Cardiac muscle cell (in vitro differentiated cells and primary cell): ENCODE measurements around the gene ATP11A. TPM values are rescaled to one million over a fixed set of nuclear protein-coding genes. Genes with fewer than 3 reads are reported as not detected.

ENCODE experiments used
- DNase-seq, 2 donors: peaks; one replicate each; pipeline versions ENCODE4 v3.0.0 to v3.0.0-alpha.2; 2010 to 2017; ENCODE audit warnings: low read depth in 1 of 2, low spot score in 1 of 2
- H3K27ac ChIP-seq: fragments of 200-600 bp; sonication (generic); 2 replicates; pipeline ENCODE4 v1.5.1; 2016
- H3K27me3 ChIP-seq: fragments of 200-600 bp; sonication (generic); 2 replicates; pipeline ENCODE4 v1.6.0; 2016; ENCODE audit warnings: control low read depth
- H3K36me3 ChIP-seq: fragments of 200-600 bp; sonication (generic); 2 replicates; pipeline ENCODE4 v1.5.1; 2016; ENCODE audit warnings: control low read depth
- H3K4me1 ChIP-seq: fragments of 200-600 bp; sonication (generic); 2 replicates; pipeline ENCODE4 v1.8.1; 2017; ENCODE audit warnings: low read depth, mild to moderate bottlenecking, mixed run types
- H3K4me3 ChIP-seq: fragments of 200-600 bp; sonication (generic); 2 replicates; pipeline ENCODE4 v1.5.1; 2016; ENCODE audit warnings: mild to moderate bottlenecking
- H3K9me3 ChIP-seq: fragments of 200-600 bp; sonication (generic); 2 replicates; pipeline ENCODE4 v1.5.1; 2017; ENCODE audit warnings: low read depth, mild to moderate bottlenecking, control low read depth
- polyA plus RNA-seq: library from polyadenylated mRNA; unstranded; fragments of >200 nt; fragmentation: Nextera tagmentation; extraction: Ambion mirVana; gene quantifications from 2 replicates; pipeline ENCODE4 v1.2.1, GENCODE V29; 2016
- total RNA-seq: library from RNA; depleted of rRNA; stranded (reverse); fragments of >200 nt; gene quantifications from 2 replicates; pipeline ENCODE4 v1.2.3, GENCODE V29; 2016
- TF ChIP-seq, protein P1 (sequence below): IDR thresholded peaks from 2 replicates; pipeline ENCODE4 v1.5.1; 2012; ENCODE audit warnings: low read depth, mild to moderate bottlenecking, low read length

ATP11A gene
- total and polyA plus RNA-seq, 2 experiments from 2014 or later = 38.0 to 42.9 TPM

DNA sequence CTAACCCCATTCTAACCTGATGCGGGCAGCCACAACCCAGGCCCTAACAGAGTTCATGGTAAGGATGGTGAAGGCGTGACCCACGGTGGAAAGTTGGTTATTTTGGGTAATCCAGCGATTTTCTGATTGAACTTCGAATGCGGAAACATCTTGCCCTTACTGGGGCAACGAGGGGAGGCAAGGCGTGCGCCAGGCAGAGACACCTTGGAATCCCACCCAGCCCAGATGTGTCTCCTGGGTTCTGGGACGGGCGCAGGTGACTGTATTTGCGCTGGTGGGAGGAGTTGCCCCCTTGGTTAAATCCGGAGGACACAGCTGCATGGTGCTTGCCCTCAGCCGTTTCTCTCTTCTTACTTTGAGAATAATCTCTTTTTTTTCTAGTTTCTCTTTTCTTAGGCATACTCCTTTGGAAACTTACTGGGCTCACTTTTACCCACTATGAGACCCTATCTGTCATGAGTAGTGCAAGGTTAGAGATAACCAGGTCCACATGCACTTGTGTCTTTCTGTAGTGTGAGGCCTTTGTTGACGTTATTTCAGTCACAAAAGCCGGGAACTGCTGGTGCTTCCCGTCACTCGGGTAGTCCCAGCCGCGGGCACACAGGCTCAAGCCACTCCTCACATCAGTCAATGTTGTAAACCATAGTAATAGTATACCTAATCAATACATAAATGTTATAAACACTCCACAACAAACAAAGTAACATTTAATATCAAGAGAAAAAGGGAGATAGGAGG is 81.5 kb downstream of the ATP11A start:
- peak overlapping the region; percentile 93 for H3K27ac ChIP-seq
- DNase-seq = peak in 1 of 2 donors; percentile 27
- TF ChIP-seq, protein P1, sequence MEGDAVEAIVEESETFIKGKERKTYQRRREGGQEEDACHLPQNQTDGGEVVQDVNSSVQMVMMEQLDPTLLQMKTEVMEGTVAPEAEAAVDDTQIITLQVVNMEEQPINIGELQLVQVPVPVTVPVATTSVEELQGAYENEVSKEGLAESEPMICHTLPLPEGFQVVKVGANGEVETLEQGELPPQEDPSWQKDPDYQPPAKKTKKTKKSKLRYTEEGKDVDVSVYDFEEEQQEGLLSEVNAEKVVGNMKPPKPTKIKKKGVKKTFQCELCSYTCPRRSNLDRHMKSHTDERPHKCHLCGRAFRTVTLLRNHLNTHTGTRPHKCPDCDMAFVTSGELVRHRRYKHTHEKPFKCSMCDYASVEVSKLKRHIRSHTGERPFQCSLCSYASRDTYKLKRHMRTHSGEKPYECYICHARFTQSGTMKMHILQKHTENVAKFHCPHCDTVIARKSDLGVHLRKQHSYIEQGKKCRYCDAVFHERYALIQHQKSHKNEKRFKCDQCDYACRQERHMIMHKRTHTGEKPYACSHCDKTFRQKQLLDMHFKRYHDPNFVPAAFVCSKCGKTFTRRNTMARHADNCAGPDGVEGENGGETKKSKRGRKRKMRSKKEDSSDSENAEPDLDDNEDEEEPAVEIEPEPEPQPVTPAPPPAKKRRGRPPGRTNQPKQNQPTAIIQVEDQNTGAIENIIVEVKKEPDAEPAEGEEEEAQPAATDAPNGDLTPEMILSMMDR = no peak
- H3K4me3 ChIP-seq = no peak overlapping the region
- no peaks in the 10 kb centered on the region for H3K36me3 ChIP-seq
- peaks cover 49% of the 10 kb centered on the region for H3K4me1 ChIP-seq
- no peaks in the 10 kb centered on the region for H3K27me3 ChIP-seq
- no peaks in the 10 kb centered on the region for H3K9me3 ChIP-seq

DNA sequence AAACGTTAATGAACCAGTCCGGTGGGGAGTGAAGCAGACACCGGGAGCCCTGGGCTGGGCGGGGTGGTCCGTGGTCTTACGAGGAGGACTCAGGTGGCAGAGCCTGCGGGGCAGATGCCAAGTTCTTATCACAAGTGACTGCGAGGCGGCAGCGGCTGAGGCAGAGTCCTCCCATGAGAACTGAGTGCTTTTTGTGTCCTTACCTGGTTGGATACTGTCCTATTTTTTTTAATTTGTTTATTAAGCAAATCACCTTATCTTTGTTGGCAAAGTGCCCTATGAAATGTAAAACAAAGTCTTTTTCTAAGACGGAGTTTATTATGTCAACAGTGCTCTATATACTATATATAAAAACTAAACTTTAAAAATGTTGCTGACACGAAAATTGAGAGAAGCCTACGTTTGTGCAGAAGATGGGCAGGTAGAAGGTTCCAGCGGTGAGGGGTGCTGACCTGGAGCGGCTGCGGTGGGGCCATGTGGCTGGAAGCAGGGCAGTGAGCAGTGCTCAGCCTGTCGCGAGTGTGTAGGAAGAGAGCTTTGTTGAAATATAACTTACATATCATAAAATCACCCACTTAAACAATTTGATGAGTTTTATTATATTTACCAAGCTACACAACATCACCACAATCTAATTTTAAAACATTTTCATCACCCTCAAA is 82.2 kb downstream of the ATP11A start:
- TF ChIP-seq, protein P1 = no peak
- DNase-seq = no peak
- H3K9me3 ChIP-seq = no peaks in the 10 kb centered on the region
- peaks cover 53% of the 10 kb centered on the region for H3K4me1 ChIP-seq
- no peak overlapping the region for H3K4me3 ChIP-seq
- H3K27ac ChIP-seq = peak overlapping the region; percentile 93
- no peaks in the 10 kb centered on the region for H3K27me3 ChIP-seq
- no peaks in the 10 kb centered on the region for H3K36me3 ChIP-seq

DNA sequence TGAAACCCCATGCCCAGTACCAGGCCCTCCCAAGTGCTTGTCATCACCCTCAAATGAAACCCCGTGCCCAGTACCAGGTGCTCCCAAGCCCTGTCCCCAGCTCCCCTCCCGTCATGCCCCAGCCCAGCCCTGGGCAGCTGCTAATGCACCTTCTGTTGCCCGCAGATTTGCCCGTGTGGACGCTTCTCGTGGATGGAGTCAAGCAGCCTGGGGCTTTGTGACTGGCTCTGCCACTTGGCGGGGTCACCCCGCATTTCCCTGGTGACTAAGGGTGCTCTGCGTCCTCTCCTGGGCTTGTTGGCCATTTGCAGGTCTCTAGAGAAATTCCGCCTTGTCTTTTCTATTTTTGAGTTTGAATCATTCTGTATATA is 82.7 kb downstream of the ATP11A start:
- TF ChIP-seq, protein P1 = no peak
- Histone ChIP-seq H3K36me3 (no peaks in the 10 kb centered on the region), H3K9me3 (no peaks in the 10 kb centered on the region), H3K27me3 (no peaks in the 10 kb centered on the region), H3K4me3 (no peak overlapping the region), H3K4me1 (peaks cover 53% of the 10 kb centered on the region), H3K27ac (peak overlapping the region; percentile 93)
- no peak for DNase-seq

DNA sequence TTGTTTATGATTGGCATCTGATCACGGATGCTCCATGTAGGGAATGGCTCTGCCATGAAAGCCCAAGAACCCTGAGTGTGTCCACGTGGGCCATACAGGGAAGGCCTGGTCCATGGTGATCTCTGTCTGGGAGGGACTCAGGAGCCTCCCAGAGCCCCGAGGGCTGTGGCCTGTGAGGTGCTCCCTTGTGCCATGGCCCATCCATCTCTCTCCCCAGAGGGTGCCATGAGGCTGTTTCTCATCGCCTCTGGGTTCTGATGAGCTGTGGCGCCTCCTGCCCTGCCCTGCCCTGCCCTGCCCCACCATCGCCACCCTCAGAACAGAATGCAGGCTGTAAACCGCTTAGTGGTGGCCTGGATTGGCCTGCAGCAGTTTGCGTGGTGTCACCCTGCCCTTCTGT is 83.1 kb downstream of the ATP11A start:
- Histone ChIP-seq H3K9me3 (no peaks in the 10 kb centered on the region), H3K4me3 (no peak overlapping the region), H3K4me1 (peaks cover 53% of the 10 kb centered on the region), H3K27ac (peak overlapping the region; percentile 13), H3K27me3 (no peaks in the 10 kb centered on the region), H3K36me3 (no peaks in the 10 kb centered on the region)
- TF ChIP-seq, protein P1 = no peak
- DNase-seq = no peak

DNA sequence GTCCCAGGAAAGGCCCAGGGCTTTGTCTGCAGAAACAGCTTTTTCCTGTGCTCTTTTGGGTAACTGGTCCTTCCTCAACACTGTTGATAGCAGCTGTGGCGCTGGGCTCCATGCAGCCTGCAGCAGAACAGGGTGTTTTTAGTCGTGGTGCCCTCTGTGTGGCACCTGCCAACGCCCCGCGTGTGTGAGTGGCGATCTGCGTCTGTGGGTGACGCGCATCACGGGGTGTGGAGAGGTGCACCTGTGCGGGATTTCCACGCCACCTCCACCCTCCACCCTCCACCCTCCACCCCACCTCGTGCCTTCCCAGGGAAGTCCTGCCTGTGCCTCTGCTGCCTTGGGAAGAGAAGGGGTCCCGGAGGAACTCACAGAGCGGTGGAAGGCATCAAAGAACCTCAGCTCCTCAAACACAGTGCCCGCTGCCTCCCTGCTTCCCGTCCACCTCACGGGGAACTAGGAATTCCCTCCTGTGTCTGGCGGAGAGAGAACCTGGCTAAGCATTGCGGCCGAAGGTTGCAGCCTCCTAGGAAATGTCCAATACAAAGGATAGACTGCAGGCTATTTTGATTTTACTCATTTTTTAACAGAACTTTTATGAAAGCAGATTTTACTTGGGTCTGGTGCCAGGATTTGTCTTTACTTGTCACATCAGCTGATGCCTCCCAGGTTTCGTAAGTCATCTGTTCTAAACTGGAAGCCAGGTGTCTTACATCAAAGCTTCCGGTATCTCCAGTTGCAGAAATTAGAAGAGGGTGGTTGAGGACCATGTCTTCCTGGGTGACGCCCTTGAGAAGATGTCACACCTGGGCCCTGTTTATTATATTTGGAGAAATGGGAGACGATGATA is 84.0 kb downstream of the ATP11A start:
- H3K4me3 ChIP-seq = no peak overlapping the region
- peak overlapping the region; percentile 13 for H3K27ac ChIP-seq
- TF ChIP-seq, protein P1 = no peak
- no peaks in the 10 kb centered on the region for H3K9me3 ChIP-seq
- peaks cover 53% of the 10 kb centered on the region for H3K4me1 ChIP-seq
- DNase-seq = no peak
- no peaks in the 10 kb centered on the region for H3K27me3 ChIP-seq
- no peaks in the 10 kb centered on the region for H3K36me3 ChIP-seq
